Thymus (tissue), 14 donors: ENCODE results near the gene BEST1. TPM values are rescaled to one million over a fixed set of nuclear protein-coding genes. Genes with fewer than 3 reads are reported as not detected.

Experiments used
- DNase-seq, 9 donors: peaks; one replicate each; pipeline ENCODE4 v3.0.0-alpha.2; 2013; ENCODE audit warnings: low spot score in 9 of 9, low read depth in 6 of 9, missing footprints in 1 of 9
- H3K27ac ChIP-seq, 2 donors: one replicate each; pipeline ENCODE4 v1.5.1; 2013; ENCODE audit warnings: control low read depth in 1 of 2, low read depth in 1 of 2, low read length in 1 of 2, mild to moderate bottlenecking in 1 of 2, moderate library complexity in 1 of 2
- H3K27me3 ChIP-seq, 2 donors: one replicate each; pipeline ENCODE4 v1.5.1; 2013; ENCODE audit warnings: low read length in 1 of 2; ENCODE audit not compliant: control insufficient read depth in 2 of 2, insufficient read depth in 1 of 2
- H3K36me3 ChIP-seq, 2 donors: one replicate each; pipeline ENCODE4 v1.5.1; 2013; ENCODE audit warnings: low read length in 1 of 2, mild to moderate bottlenecking in 1 of 2, moderate library complexity in 1 of 2; ENCODE audit not compliant: control insufficient read depth in 2 of 2, insufficient read depth in 2 of 2
- H3K4me1 ChIP-seq, 2 donors: one replicate each; pipeline ENCODE4 v1.5.1; 2013; ENCODE audit warnings: low read length in 2 of 2; ENCODE audit not compliant: control insufficient read depth in 2 of 2, insufficient read depth in 2 of 2
- H3K4me3 ChIP-seq, 2 donors: one replicate each; pipeline ENCODE4 v1.5.1; 2013; ENCODE audit warnings: low read length in 2 of 2, control low read depth in 1 of 2, mild to moderate bottlenecking in 1 of 2
- H3K9me3 ChIP-seq, 2 donors: one replicate each; pipeline ENCODE4 v1.5.1; 2013; ENCODE audit warnings: low read length in 1 of 2, mild to moderate bottlenecking in 1 of 2; ENCODE audit not compliant: control insufficient read depth in 2 of 2, insufficient read depth in 1 of 2
- WGBS: extraction: QIAGEN DNeasy Blood & Tissue Kit; methylation state at CpG from one replicate; pipeline ENCODE4 v1.1.7; 2013; 5-methylcytosine and 5-hydroxymethylcytosine counted together
- long read RNA-seq, 10 donors: transcript quantifications; one replicate each; lab custom pipeline, GENCODE V29; 2026
- polyA plus RNA-seq: library from polyadenylated mRNA; stranded (reverse); fragments of 200-250 nt; gene quantifications from one replicate; pipeline ENCODE4 v1.2.3, GENCODE V29; 2013
- total RNA-seq: library from RNA; stranded (reverse); fragments of 120-200 nt; gene quantifications from one replicate; pipeline ENCODE4 v1.2.4, GENCODE V29; 2013
- donor health status: healthy.

The BEST1 gene
- total RNA-seq (0.47 TPM), polyA plus RNA-seq (3.3 TPM)
- long read RNA-seq, donor 1, partial matches to known transcripts = 29 of 212 reads
- long read RNA-seq, donor 1, other reads (novel, unspliced or antisense) = 183 of 212 reads
- long read RNA-seq, donor 2 = 0 reads
- long read RNA-seq, donor 3, partial matches to known transcripts = 287 of 1,596 reads
- long read RNA-seq, donor 3, other reads (novel, unspliced or antisense) = 1,309 of 1,596 reads
- long read RNA-seq, donor 4, partial matches to known transcripts = 1,812 of 1,844 reads
- long read RNA-seq, donor 4, other reads (novel, unspliced or antisense) = 32 of 1,844 reads
- long read RNA-seq, donor 5, partial matches to known transcripts = 2,400 of 2,464 reads
- long read RNA-seq, donor 5, other reads (novel, unspliced or antisense) = 64 of 2,464 reads
- long read RNA-seq, donor 6, partial matches to known transcripts = 2,289 of 2,296 reads
- long read RNA-seq, donor 6, other reads (novel, unspliced or antisense) = 7 of 2,296 reads
- long read RNA-seq, donor 7, partial matches to known transcripts = 359 of 2,829 reads
- long read RNA-seq, donor 7, other reads (novel, unspliced or antisense) = 2,470 of 2,829 reads
- long read RNA-seq, donor 8 = 0 reads
- long read RNA-seq, donor 9, partial matches to known transcripts = 107 of 1,051 reads
- long read RNA-seq, donor 9, other reads (novel, unspliced or antisense) = 944 of 1,051 reads
- long read RNA-seq, donor 10, partial matches to known transcripts = 1,587 of 1,630 reads
- long read RNA-seq, donor 10, other reads (novel, unspliced or antisense) = 43 of 1,630 reads

DNA sequence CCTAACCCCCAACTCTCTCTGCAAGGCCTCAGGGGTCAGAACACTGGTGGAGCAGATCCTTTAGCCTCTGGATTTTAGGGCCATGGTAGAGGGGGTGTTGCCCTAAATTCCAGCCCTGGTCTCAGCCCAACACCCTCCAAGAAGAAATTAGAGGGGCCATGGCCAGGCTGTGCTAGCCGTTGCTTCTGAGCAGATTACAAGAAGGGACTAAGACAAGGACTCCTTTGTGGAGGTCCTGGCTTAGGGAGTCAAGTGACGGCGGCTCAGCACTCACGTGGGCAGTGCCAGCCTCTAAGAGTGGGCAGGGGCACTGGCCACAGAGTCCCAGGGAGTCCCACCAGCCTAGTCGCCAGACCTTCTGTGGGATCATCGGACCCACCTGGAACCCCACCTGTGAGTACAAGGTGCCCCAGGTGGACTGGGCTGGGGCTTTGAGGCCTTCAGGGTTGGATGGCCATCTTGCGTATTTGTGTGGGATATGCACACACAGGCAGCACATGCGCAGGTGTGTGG lies at the start of gene BEST1:
Gene BEST1 (plus strand): TSS at position 317 of the 513 bp plus-strand sequence. CDS start 1,456 bp downstream, outside the sequence.
- Histone ChIP-seq H3K27me3 (peaks cover 6 to 20% of the 10 kb centered on the region in 2 donors), H3K27ac (no peak within 1 kb of the TSS), H3K4me1 (peaks cover 0 to under 1% of the 10 kb centered on the region in 2 donors), H3K9me3 (no peaks in the 10 kb centered on the region), H3K36me3 (no peaks in the 10 kb centered on the region), H3K4me3 (no peak within 1 kb of the TSS)
- 97% methylated on average over 8 of the region's 8 CpGs for WGBS
- no peak for DNase-seq

DNA sequence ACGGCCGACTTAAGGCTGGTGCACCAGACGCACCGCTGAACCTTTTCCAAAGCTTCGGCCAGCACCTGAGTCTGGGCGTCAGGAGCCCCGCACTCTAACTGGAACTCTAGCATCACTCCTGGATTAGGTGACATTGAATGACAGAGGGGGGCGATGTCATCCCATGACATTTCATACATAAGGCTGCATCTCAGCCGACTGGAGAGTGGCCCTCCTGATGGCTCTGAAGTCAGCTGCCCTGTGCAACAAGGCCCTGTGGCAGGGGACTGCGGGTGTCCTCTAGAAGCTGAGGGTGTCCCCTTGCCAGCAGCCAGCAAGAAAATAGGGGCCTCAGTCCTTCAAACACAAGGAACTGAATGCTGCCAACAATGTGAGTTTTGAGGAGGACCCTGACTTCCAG lies 48.8 kb upstream of the BEST1 start:
- Histone ChIP-seq H3K4me1 (peaks cover 2 to 13% of the 10 kb centered on the region in 2 donors), H3K27ac (no peak overlapping the region), H3K27me3 (peaks cover 0 to 15% of the 10 kb centered on the region in 2 donors), H3K9me3 (no peaks in the 10 kb centered on the region), H3K4me3 (no peak overlapping the region), H3K36me3 (no peaks in the 10 kb centered on the region)
- DNase-seq = no peak
- WGBS = 96% methylated on average over 10 of the region's 10 CpGs

DNA sequence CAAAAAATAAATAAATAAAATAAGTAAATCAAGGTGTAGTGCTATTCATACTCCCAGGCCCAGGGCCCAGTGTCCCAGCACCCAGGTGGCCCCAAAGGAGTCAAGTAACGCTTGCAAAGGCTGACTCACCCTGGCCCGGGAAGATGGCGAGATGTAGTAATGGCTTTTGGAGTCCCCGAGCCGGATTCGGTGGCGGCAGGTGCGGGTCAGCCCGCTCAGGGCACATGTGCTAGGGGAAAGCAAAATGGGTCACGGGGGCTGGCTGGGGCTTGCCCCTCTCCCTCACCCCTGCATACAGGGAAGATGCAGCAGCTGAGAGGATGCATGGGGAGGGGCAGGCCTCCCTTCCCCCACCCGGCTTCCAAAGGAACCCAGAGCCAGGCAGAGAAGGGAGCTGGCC lies 47.8 kb upstream of the BEST1 start:
- peaks cover 0 to 15% of the 10 kb centered on the region in 2 donors for H3K27me3 ChIP-seq
- H3K27ac ChIP-seq = no peak overlapping the region
- 91% methylated on average over 11 of the region's 11 CpGs for WGBS
- no peak overlapping the region for H3K4me3 ChIP-seq
- H3K9me3 ChIP-seq = no peaks in the 10 kb centered on the region
- H3K4me1 ChIP-seq = peaks cover 2 to 13% of the 10 kb centered on the region in 2 donors
- H3K36me3 ChIP-seq = no peaks in the 10 kb centered on the region
- no peak for DNase-seq

DNA sequence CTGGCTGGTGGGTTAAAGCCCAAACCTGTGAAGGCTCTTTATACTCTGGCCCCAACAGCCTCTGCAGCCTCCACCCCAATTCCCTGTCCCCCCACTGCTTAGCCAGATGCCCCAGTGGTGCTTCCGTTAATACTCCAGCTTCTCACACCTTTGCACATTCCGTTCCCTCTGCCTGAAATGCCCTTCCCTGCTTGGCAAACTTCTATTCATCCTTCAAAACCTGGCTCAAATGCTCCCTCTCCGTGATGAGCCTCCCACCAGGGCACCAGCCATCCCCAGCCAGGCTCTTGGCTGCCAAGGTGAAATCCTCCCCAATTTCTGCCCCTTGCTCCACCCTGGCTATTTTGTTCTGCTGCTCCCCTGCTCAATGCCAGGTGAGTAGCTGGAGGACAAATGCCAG lies 46.3 kb upstream of the BEST1 start:
- Histone ChIP-seq H3K36me3 (no peaks in the 10 kb centered on the region), H3K4me1 (peaks cover 1 to 13% of the 10 kb centered on the region in 2 donors), H3K9me3 (no peaks in the 10 kb centered on the region), H3K27ac (no peak overlapping the region), H3K4me3 (no peak overlapping the region), H3K27me3 (peaks cover 0 to 15% of the 10 kb centered on the region in 2 donors)
- 96% methylated on average over 3 of the region's 3 CpGs for WGBS
- DNase-seq = no peak

DNA sequence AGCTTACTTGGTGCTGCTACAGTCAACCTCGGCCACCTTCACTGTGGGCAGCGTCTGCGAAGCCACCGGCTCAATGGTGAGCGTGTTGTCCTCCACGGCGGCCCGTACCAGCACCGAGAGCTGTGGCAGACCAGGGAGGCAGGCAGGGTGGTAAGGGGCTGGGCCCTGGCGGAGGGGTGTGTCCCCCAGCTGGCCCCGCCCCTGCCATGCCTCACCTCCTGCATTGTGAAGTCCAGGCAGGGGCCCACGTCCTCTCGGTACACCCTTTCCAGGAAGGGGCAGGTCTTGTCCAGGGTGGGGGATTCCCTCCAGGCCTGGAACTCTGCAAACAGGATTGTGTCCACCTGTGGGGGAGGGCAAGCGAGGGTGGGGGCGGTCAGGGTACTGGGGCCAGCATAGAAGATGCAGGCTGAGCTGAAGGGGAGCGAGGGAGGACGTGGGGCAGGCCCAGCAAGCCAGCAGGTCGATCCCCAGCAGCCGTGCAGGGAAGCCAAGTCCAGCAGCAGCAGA lies 45.6 kb upstream of the BEST1 start:
- 51% methylated on average over 19 of the region's 19 CpGs for WGBS
- no peak overlapping the region for H3K27ac ChIP-seq
- DNase-seq = no peak
- no peaks in the 10 kb centered on the region for H3K9me3 ChIP-seq
- no peaks in the 10 kb centered on the region for H3K36me3 ChIP-seq
- H3K27me3 ChIP-seq = peaks cover 0 to 15% of the 10 kb centered on the region in 2 donors
- no peak overlapping the region for H3K4me3 ChIP-seq
- peaks cover 0 to 12% of the 10 kb centered on the region in 2 donors for H3K4me1 ChIP-seq

DNA sequence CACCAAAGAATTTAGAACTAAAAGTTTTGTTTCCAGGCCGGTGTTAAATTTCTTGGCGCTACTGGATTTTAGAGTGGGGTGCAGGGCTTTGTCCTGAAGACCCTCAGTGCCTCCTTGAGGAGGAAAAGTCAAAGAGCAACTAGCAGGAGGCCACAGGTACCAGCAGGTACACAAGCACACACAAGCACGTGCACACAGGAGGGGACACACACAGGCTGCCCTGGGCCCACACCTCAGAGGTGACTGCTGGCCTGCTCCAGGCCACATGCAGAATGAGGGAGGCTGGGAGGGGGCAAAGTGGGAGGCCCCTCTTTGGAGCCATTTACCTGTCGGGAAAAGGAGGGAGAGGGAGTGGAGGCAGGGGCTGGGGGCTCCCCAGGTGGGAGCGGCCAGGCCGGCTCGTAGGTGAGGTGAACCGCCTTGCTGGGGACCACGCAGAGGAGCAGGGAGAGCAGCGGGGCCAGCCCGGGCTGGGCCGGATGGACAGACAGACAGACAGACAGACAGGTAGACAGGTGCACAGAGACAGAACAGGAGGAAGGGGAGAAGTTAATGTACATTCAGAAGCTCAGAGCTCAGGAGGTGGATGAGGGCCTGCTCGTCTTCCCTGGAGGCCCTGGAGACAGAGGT lies 45.0 kb upstream of the BEST1 start:
- 97% methylated on average over 13 of the region's 13 CpGs for WGBS
- Histone ChIP-seq H3K27ac (no peak overlapping the region), H3K4me1 (peaks cover 0 to 13% of the 10 kb centered on the region in 2 donors), H3K36me3 (no peaks in the 10 kb centered on the region), H3K27me3 (peaks cover 0 to 15% of the 10 kb centered on the region in 2 donors), H3K4me3 (no peak overlapping the region), H3K9me3 (no peaks in the 10 kb centered on the region)
- DNase-seq = no peak

DNA sequence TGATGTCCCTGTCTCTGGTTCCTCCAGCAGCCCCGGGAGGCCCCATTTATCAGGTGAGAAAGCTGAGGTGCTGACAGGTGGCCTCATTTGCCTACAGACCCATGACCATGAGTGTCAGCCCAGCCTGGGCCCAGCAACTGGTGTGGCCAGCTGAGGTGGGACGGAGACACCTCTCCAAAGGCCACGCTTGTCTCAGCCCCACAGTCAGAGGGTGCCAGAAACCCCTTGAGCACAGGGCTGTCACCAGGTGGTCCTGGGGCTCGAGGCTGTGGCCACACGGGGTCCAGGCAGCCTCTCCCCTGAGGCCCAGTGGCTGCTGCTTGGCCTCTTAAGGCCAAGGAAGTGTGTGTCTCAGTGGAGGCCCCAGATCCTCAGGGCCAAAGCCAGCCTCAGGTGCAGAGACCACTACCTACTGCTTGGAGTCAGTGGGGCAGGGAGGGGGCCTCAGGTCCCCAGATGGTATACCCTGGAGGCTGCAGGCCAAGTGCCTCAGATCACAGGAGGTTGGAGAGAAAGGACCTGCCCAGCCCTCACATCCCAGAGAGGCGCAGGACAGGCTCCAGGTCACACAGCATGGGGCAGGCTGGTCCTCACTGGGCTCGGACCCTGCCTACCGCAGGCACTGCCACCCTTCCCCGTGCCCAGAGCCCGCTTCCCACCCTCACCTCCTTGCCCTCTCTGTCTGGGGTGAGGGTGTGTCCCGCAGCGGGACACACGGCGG lies 44.2 kb upstream of the BEST1 start:
- 95% methylated on average over 14 of the region's 14 CpGs for WGBS
- no peak overlapping the region for H3K4me3 ChIP-seq
- H3K27ac ChIP-seq = no peak overlapping the region
- H3K27me3 ChIP-seq = peaks cover 0 to 15% of the 10 kb centered on the region in 2 donors
- no peaks in the 10 kb centered on the region for H3K9me3 ChIP-seq
- peaks cover 0 to 17% of the 10 kb centered on the region in 2 donors for H3K4me1 ChIP-seq
- no peak for DNase-seq
- no peaks in the 10 kb centered on the region for H3K36me3 ChIP-seq

DNA sequence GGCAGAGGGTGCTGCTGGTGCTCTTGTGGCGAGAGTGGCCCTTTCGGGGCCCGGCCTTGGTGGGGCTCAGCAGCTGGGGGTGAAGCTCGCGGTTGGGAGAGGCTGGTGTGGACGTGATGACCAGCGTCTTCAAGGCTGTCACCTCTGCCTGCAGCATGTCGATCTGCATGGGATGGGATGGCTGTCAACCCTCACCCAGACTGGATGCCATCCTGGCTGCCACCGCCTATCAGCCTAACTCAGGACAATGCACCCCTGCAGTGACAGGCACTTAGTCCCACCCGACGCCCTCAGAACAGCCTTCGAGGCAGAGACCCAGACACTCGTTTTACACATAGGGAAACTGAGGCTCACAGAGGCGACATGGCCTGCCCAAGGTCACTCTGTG lies 43.6 kb upstream of the BEST1 start:
- H3K36me3 ChIP-seq = no peaks in the 10 kb centered on the region
- WGBS = 88% methylated on average over 14 of the region's 14 CpGs
- no peak for DNase-seq

More for the DNA sequence above, 43.6 kb upstream of the BEST1 start:
- no peak overlapping the region for H3K4me3 ChIP-seq
- peaks cover 0 to 17% of the 10 kb centered on the region in 2 donors for H3K4me1 ChIP-seq
- no peaks in the 10 kb centered on the region for H3K9me3 ChIP-seq
- H3K27me3 ChIP-seq = peaks cover 0 to 15% of the 10 kb centered on the region in 2 donors
- H3K27ac ChIP-seq = no peak overlapping the region
